Activated CD8-positive, alpha-beta memory T cell treated with anti-CD3 and anti-CD28 coated beads, Interleukin-2, amount 50 U/mL, for 24 hours (primary cell): ENCODE results near the gene CCDC33.

Source experiments
- DNase-seq: peaks from one replicate; pipeline ENCODE4 v3.0.0-alpha.2; 2020; ENCODE audit errors: extremely low read depth

Gene CCDC33

DNA sequence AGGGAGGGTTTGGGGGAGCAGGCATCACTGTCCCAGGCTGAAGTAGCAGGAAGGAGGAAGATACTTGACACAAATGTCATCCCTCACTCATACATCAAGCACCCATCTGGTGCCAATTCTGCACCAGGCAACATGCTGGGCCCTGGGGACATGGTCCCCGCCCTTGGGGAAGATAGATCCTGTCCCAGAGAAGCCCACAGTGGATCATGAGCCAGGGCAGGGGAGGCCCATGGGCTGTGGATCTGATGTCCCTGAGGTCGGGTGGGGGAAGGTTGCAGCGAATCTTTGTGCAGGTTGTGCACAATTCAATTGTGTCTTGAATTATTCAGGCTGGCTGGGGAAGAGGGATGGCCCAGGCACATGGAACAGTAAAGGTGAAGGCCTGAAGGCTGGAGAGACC is 6.4 kb upstream of the CCDC33 start:
- no peak for DNase-seq

DNA sequence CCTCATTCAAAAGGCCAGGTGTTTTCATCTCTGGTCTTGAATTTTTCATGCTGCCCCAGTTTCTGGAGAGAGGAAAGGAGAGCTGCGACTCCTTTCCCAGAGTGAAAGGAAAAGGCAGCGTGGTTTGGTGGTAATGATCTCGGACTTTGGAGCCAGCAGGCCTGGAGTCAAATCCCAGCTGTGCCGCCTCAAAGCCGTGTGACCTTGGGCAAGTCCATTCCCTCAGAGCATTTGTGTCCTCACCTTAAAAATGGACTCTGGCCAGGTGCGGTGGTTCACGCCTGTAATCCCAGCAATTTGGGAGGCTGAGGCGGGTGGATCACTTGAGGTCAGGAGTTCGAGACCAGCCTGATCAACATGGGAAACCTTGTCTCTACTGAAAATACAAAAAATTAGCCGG is 4.7 kb upstream of the CCDC33 start:
- no peak for DNase-seq

DNA sequence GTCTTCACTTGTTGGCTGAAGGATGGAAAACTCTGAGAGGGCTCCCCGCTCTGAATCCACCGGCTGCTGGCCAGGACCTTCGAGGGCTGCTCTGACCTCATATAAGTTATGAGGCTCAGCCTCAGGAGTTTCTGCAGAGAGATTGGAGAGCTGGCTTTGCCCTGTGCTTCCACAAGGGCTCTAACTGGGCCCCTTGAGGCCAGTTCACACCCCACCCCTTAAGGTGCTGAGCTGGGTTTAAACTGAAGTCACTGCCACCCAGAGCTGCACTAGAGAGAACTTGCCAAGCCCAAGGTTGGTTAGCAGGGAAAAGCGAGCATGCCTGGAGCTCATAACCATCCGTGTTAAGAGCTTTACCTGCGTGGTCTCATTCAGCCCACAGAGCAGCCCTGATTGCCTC is 2.8 kb upstream of the CCDC33 start:
- no peak for DNase-seq

- no peak for DNase-seq
These were observed 2.1 kb upstream of the CCDC33 start for GRCh38 chr15:74233851-74234597.

DNA sequence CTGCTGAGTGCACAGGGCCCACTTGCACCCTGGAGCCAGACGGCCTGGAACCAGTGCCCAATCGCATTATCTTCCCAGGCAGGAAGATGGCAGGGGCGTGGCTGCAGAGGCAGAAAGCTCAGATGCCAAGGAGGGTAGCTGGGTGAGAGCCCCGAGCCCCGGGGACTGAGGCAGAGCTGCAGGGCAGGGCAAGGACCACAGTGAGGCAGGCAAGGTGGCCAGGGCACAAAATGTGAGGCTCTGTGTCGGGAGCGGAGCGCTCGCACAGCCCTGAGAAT is 1.6 kb upstream of the CCDC33 start:
- DNase-seq: no peak

DNA sequence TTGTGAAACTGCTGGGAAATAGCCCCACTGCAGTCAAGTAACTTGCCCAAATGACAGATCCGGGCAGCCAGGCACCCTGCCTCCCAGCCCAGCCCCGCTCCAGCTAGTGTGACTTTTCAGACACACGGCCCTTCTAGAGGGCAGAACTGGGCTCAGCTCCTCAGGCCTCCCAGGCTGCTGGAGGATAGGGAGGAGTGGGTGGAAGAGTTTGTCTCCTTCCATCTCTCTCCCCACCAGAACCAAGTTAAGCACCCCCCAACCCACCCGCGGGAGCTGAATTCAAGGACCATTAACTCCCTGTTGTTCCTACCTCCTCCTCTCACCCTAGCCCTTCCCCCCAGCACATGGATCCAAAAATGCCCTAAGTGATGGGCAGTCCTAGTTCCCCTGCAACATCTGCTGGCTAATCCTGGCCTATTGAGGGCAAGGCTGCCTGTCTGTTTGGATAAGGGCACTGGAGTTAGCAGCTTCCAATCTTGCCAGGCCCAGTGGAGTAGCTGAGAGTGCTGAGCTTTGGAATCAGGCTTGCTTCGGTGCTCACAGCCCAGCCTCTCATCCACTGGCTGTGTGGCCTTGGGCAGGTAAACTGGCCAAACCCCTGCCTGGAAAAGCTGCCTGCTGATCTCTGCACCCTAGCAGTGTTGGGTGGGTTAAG is 3.1 kb downstream of the CCDC33 start:
- no peak for DNase-seq

DNA sequence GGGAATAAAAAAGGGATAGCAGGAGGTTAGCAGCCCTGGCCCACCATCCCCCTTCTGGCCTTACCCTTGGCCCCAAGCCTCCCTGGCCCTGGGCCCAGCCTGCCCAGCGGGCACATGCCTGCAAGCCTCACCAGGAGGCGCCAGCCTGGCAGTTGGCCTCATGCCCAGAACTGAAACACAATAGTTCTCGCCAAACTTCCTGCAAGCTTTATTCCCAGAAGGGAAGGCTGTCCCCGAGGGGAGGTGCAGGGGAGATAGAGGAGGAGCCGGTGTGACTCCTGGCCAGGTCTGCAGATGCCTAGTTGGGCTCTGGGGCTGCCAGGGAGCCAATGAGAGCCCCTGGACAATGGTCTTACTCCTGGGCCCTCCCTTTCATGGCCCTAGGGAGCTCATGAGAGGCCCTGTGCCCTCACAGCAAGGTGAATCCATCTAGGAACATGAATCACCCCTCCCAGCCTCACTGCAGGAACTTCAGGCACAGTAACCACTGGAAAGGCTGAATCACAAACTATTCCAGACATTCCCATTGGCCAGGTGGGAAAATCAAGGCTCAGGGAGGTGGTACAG is 4.0 kb downstream of the CCDC33 start:
- DNase-seq: no peak

DNA sequence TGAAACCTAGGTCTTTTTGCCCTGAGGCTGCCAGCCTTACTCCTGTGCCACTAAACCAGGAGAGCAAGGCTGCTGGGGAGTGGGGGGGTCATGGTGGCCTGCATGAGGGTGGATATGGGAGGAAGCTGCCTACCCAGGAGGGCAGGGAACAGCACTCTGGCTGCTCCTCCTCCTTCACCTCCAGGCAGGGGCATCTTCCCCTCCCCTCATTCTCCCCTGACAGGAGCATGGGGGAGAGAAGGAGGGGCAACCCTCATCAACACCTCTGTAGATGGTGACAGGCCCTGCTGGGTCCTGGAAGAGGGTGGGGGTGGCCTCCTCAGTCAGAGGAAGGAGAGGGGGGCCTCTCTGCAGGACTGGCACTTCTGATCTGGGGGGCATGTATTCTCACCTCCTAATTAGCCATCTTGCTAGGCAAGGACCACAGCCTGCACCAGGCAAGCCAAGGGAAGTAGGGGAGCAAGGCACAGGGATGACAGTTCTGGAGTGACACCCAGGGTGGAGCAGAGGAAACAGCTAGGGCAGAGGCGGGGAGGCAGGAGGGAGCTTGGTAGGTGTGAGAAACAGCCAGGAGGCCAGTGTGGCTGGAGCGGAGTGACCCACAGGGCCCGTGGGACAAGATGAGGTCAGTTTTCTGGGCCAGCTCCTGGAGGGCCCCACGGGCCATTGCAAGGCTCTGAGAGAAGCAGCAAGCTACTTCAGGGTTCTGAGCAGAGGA is 4.9 kb downstream of the CCDC33 start:
- no peak for DNase-seq

GRCh38 chr15:74242441-74243185 is 6.5 kb downstream of the CCDC33 start:
- DNase-seq: no peak

- DNase-seq: no peak
These were observed 7.3 kb downstream of the CCDC33 start for GRCh38 chr15:74243431-74243830.

DNA sequence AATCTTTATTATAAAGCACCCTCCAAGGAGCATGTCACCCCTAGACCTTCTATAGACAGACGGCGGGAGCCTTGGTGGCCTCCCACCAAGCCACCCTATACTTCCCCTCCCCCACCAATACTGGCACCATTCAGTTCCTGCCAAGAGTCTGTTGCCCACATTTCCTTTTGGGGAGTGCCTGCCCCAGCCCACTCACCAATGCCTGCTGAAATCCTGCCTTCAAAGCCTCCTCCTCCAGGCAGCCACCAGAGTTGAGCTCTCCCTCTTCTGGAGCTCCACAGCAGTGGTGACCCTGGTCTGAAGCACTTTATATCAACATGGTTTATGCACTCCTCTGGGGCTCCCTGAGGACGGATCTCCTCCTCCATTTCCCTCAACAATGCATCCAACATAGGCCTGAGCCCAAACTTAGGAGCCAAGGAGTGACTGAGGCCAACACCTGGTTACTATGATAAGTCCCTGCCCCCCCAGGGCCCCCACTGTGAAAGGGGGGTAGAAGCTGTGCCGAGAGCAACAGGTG is 8.8 kb downstream of the CCDC33 start:
- no peak for DNase-seq

GRCh38 chr15:74245342-74245931 is 9.3 kb downstream of the CCDC33 start:
- no peak for DNase-seq

- no peak for DNase-seq
These were observed 14.1 kb downstream of the CCDC33 start for GRCh38 chr15:74250266-74250665.

GRCh38 chr15:74251131-74251811 is 15.1 kb downstream of the CCDC33 start:
- no peak for DNase-seq

GRCh38 chr15:74252291-74252690 is 16.2 kb downstream of the CCDC33 start:
- no peak for DNase-seq

GRCh38 chr15:74252721-74253120 is 16.6 kb downstream of the CCDC33 start:
- no peak for DNase-seq

GRCh38 chr15:74253211-74253921 is 17.2 kb downstream of the CCDC33 start:
- DNase-seq: no peak

GRCh38 chr15:74257105-74257504 is 21.0 kb downstream of the CCDC33 start:
- no peak for DNase-seq

GRCh38 chr15:74257623-74258022 is 21.5 kb downstream of the CCDC33 start:
- DNase-seq: no peak
